Measurements from ENCODE around the gene RAPGEF1.
"Not testable (repeated sequence)": the region's sequence is repeated elsewhere in the genome, so short reads cannot be mapped to it uniquely, and the experiment has no call there.

DNA sequence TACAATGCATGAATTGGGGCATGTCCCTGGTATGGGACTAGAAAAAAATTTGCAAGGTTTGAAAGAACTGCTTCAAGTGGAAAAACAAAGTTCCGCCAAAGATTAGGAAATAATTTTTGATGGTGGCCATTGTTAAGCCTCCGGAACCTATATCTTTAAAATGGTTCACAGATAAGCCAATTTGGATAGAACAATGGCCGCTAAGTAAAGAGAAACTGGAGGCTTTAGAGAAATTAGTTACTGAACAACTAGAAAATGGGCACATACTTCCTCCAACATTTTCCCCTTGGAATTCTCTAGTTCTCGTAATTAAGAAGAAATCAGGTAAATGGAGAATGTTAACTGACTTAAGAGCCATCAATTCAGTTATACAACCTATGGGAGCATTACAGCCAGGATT is 56.8 kb downstream of the RAPGEF1 start:
- TF ChIP-seq, protein P1, sequence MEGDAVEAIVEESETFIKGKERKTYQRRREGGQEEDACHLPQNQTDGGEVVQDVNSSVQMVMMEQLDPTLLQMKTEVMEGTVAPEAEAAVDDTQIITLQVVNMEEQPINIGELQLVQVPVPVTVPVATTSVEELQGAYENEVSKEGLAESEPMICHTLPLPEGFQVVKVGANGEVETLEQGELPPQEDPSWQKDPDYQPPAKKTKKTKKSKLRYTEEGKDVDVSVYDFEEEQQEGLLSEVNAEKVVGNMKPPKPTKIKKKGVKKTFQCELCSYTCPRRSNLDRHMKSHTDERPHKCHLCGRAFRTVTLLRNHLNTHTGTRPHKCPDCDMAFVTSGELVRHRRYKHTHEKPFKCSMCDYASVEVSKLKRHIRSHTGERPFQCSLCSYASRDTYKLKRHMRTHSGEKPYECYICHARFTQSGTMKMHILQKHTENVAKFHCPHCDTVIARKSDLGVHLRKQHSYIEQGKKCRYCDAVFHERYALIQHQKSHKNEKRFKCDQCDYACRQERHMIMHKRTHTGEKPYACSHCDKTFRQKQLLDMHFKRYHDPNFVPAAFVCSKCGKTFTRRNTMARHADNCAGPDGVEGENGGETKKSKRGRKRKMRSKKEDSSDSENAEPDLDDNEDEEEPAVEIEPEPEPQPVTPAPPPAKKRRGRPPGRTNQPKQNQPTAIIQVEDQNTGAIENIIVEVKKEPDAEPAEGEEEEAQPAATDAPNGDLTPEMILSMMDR (IDR thresholded peaks at IDR 0.05; ENCODE audit: insufficient read depth, low read depth, low read length): not testable (repeated sequence)
- TF ChIP-seq EZH2 (IDR thresholded peaks at IDR 0.05; ENCODE audit: insufficient read depth, low read length): not testable (repeated sequence)

Measured in astrocyte (in vitro differentiated cells and primary cell).